NCI-H526 treated with DMSO at 0.1 percent for 48 hours (cell line): ENCODE results near the gene MATN4.

Experiments
- DNase-seq: peaks from one replicate; lab custom pipeline; 2025; lab: John Stamatoyannopoulos, UW

Gene MATN4

DNA sequence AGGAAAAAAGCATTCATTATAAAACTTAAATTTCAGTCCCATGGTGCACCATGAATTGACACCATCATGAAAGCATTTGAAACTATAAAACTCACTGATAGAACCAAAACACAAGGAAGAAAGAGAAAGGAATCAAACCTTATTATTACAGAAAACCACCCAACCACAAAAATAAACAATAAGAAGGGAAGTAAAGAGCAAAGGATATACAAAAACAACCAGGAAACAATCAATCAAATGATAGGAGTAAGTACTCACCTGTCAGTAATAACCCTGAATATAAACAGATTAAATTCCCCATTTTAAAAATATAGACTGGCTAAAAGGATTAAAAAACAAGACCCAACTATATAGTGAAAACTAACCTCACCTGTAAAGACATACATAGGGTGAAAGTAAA is 59.5 kb downstream of the MATN4 start:
- no peak for DNase-seq

GRCh38 chr20:45247865-45248264 is 60.2 kb downstream of the MATN4 start:
- no peak for DNase-seq

- no peak for DNase-seq
Observed at GRCh38 chr20:45246109-45246508, 62.0 kb downstream of the MATN4 start.
